ENCODE results near the gene UBFD1. TPM values are rescaled to one million over a fixed set of nuclear protein-coding genes. Genes with fewer than 3 reads are reported as not detected.

Gene UBFD1
- total RNA-seq, 4 donors from 2014 or later = 31.9 to 53.6 (median 45.4) TPM

GRCh38 chr16:23572394-23572793 lies 14.9 kb downstream of the UBFD1 start:
- Histone ChIP-seq H3K36me3 (peaks cover 5 to 99% (median 22%) of the 10 kb centered on the region in 3 donors), H3K27me3 (no peaks in the 10 kb centered on the region), H3K9me3 (no peaks in the 10 kb centered on the region), H3K27ac (no peak overlapping the region), H3K4me3 (no peak overlapping the region), H3K4me1 (no peaks in the 10 kb centered on the region)
- 88 to 92% methylated on average over 9 of the region's 9 CpGs for WGBS, 2 donors
- TF ChIP-seq POLR2A (IDR thresholded peaks at IDR 0.05) = no peak
- TF ChIP-seq CTCF (IDR thresholded peaks at IDR 0.05) = no peak
- intact Hi-C loops (cut with DNase I) = no loop called here
- no peak for DNase-seq

GRCh38 chr16:23573817-23574216 lies 16.3 kb downstream of the UBFD1 start:
- Histone ChIP-seq H3K27me3 (no peaks in the 10 kb centered on the region), H3K4me1 (no peaks in the 10 kb centered on the region), H3K27ac (no peak overlapping the region), H3K9me3 (no peaks in the 10 kb centered on the region), H3K4me3 (no peak overlapping the region), H3K36me3 (peaks cover 0 to 98% (median 17%) of the 10 kb centered on the region in 3 donors)
- intact Hi-C loops (cut with DNase I) = no loop called here
- TF ChIP-seq CTCF (IDR thresholded peaks at IDR 0.05) (no peak), POLR2A (IDR thresholded peaks at IDR 0.05) (no peak)
- DNase-seq = no peak
- 73 to 91% methylated on average over 5 of the region's 5 CpGs for WGBS, 2 donors

GRCh38 chr16:23575834-23576233 lies 18.3 kb downstream of the UBFD1 start:
- WGBS, 2 donors = 84 to 93% methylated on average over 3 of the region's 3 CpGs
- TF ChIP-seq POLR2A (IDR thresholded peaks at IDR 0.05) (no peak), CTCF (IDR thresholded peaks at IDR 0.05) (no peak)
- Histone ChIP-seq H3K4me1 (no peaks in the 10 kb centered on the region), H3K27me3 (no peaks in the 10 kb centered on the region), H3K36me3 (peaks cover 0 to 98% (median 18%) of the 10 kb centered on the region in 3 donors), H3K4me3 (no peak overlapping the region), H3K9me3 (no peaks in the 10 kb centered on the region), H3K27ac (no peak overlapping the region)
- intact Hi-C loops (cut with DNase I) = no loop called here
- DNase-seq = no peak

- peaks cover 0 to 98% (median 16%) of the 10 kb centered on the region in 3 donors for H3K36me3 ChIP-seq
- WGBS, 2 donors = 88 to 92% methylated on average over 2 of the region's 2 CpGs
- no peak for DNase-seq
These were observed 20.0 kb downstream of the UBFD1 start for GRCh38 chr16:23577493-23577892.

More at GRCh38 chr16:23577493-23577892, 20.0 kb downstream of the UBFD1 start:
- intact Hi-C loops (cut with DNase I) = no loop called here
- Histone ChIP-seq H3K4me1 (no peaks in the 10 kb centered on the region), H3K9me3 (no peaks in the 10 kb centered on the region), H3K27me3 (no peaks in the 10 kb centered on the region), H3K4me3 (no peak overlapping the region), H3K27ac (no peak overlapping the region)
- TF ChIP-seq POLR2A (IDR thresholded peaks at IDR 0.05) (no peak), CTCF (IDR thresholded peaks at IDR 0.05) (no peak)
